ENCODE measurements around the gene CUL2.
"Not testable (repeated sequence)": the region's sequence is repeated elsewhere in the genome, so short reads cannot be mapped to it uniquely, and the experiment has no call there.

Gene CUL2

DNA sequence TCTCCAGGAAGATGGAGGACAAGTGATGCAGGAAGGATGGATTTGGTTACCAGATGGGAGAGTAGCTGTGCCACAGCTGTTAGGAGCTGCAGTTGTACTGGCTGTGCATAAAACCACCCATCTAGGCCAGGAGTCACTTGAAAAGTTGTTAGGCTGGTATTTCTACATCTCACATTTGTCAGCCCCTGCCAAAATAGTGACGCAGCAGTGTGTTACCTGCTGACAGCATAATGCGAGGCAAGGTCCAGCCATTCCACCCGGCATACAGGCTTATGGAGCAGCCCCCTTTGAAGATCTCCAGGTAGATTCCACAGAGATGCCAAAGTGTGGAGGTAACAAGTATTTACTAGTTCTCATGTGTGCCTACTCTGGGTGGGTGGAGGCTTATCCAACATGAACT lies 116.4 kb downstream of the CUL2 start:
- DNase-seq, result not testable (repeated sequence)

DNA sequence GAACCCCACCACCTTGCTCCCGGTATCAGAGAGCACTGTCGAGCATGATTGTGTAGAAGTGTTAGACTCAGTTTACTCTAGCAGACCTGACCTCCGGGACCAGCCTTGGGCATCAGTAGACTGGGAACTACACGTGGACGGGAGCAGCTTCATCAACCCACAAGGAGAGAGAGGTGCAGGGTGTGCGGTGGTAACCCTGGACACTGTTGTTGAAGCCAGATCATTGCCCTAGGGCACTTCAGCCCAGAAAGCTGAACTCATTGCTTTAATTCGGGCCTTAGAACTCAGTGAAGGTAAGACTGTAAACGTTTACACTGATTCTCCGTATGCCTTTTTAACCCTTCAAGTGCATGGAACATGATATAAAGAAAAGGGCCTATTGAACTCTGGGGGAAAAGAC lies 117.0 kb downstream of the CUL2 start:
- not testable (repeated sequence) for DNase-seq

DNA sequence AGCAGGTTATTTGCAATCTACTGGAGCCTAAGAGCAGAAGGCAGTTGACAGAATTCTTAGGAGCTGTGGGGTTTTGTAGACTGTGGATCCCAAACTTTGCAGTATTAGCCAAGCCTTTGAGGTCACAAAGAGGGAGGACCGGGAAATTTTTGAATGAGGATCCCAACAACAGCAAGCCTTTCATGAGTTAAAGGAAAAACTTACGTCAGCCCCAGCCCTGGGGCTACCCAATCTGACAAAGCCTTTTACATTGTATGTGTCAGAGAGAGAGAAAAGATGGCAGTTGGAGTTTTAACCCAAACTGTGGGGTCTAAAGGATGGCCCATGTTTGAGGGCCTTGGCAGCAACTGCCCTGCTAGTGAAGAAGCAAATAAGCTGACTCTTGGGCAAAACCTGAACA lies 117.5 kb downstream of the CUL2 start:
- not testable (repeated sequence) for DNase-seq

DNA sequence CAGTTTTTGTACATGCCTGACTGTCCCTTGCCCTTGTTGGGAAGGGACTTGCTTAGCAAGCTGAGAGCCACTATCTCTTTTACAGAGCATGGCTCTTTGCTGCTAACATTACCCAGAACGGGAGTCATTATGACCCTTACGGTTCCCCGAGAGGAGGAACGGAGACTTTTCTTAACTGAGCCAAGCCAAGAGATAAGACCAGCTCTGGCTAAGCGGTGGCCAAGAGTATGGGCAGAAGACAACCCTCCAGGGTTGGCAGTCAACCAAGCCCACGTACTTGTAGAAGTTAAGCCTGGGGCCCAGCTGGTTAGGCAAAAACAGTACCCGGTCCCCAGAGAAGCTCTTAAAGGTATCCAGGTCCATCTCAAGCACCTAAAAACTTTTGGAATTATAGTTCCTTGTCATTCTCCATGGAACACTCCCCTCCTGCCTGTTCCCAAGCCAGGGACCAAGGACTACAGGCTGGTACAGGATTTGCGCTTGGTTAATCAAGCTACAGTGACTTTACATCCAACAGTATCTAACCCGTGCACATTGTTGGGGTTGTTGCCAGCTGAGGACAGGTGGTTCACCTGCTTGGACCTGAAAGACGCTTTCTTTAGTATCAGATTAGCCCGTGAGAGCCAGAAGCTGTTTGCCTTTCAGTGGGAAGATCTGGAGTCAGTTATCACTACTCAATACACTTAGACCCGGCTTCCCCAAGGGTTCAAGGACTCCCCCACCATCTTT lies 118.4 kb downstream of the CUL2 start:
- DNase-seq, result not testable (repeated sequence)

DNA sequence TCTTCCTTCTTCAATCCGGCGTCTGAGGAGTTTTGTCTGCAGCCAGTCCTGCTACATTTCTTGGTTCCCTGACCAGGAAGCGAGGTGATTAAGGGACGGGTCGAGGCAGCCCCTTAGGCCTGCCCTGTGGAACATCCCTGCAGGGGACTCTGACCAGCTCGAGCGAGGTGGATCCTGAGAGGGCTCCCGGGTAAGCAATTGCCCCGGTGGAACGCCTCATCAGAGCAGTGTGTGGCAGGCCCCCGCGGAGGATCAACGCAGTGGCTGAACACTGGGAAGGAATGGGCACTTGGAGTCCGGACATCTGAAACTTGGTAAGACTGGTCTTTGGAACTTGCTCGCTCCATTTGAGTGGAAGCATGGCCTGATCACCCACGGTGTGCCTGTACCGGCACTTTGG lies 121.0 kb downstream of the CUL2 start:
- DNase-seq, result no peak

DNA sequence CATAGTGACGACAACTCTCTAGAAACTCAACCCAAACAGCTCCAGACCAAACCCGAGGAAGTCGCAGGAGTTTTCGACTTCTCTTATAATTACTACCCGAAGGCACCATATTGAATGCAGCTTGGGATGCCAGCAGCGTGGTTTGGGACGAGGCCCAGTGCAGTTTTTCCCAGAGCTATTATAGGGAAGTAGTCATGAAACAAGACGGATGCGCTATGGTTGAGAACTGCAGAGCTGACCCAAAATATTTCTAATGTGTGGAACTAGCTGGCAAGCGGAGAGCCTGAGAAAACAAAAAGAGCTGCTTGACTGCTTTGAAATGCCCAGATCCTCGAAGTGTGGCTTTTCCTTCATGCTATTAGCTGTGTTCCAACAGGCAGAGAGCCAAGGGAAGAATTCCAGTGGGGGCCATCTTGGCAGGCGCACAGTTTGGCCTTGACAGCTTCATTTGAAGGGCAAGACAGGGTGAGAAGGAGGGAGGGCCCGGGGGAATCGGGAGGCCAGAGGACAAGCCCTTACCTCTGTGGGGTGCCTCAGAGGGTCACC lies 122.7 kb downstream of the CUL2 start:
- DNase-seq, result no peak

DNA sequence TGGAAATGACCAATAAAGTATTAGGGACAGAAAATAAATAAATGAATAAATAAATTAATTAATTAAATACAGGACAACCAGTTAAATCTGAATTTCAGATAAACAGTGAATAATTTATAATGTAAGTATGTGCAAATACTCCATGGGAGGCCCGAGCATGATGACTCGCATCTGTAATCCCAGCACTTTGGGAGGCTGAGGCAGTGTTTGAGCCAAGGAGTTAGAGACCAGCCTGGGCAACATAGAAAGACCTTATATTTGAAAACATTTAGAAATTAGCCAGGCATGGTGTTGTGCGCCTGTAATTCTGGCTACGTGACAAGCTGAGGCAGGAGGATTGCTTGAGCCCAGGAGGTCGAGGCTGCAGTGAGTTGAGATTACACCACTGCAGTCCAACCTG lies 123.7 kb downstream of the CUL2 start:
- peak; percentile 33 for DNase-seq

DNA sequence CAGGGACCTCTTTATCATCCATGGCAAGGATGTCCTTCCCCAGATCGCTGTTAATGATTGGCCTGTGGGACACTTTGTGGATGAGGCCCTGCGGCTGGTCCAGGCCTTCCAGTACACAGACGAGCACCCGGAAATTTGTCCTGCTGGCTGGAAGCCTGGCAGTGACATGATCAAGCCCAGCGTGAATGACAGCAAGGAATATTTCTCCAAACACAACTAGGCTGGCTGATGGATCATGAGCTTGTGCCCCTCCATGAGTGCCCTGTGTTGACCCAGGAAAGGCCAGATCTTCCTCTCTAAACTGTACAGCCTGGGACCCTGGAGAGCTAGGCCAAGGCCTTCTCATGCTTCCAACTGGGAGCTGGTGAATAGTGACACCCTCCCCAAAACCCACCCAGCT lies 124.1 kb downstream of the CUL2 start:
- no peak for DNase-seq

DNA sequence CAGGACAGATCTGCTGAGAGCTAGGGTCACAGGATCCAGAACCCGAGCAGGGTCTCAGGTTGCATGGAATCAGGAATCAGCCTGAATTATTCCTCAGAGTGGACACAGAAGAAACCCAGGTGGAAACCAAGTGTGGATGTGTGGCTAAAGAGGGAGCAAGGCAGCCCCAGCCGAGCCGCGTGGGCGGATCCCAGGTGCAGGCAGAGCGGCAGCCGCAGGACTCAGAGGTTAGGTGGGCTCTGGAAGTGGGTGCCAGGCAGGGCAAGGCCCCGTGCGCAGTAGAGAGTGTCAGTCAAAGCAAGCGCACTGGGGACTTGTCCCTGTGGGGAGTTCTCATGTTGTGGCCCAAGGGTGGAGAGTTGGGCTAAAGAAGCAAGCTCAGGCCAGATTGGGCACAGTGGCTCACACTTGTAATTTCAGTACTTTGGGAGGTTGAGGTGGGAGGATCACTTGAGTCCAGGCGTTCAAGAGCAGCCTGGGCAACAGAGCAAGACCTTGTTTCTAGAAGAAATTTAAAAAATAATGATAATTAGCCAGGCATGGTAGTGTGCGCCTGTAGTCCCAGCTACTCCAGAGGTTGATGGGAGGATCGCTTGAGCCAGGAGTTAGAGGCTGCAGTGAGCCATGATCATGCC lies 125.9 kb downstream of the CUL2 start:
- DNase-seq, result no peak

DNA sequence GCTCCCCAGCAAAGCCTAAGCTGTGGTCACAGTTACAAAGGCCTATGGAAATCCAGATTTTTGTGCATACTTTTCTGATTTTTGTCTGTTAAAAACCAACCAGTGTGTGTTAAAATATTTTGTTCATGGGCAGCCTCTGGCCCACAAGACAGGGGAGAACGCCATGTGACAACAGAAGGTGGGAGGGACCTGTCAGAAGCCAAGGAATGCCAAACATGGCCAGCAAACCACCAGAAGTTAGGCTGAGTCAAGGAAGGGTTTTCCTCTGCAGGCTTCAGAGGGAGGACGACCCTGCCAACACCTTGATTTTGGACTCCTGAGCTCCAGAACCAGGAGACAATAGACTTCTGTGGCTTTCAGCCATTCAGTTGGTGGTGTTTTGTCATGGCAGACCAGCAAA lies 127.3 kb downstream of the CUL2 start:
- no peak for DNase-seq

DNA sequence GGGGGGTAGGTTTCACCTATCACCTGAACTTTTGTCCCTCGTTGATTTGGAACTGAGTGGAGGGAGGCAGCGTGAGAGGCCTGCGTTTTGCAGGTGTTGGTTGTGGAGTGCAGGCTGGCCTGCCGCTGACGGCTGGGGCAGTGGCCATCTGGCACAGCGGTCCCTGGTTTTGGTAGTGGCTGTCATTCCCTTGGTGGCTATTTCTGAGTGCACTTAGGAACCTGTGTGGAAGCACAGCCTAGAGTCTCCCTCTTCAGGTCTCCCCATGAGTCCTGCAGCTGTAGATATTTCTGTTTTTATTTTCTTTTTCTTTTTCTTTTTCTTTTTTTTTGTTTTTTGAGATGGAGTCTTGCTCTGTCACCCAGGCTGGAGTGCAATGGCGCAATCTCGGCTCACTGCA lies 129.2 kb downstream of the CUL2 start:
- no peak for DNase-seq

DNA sequence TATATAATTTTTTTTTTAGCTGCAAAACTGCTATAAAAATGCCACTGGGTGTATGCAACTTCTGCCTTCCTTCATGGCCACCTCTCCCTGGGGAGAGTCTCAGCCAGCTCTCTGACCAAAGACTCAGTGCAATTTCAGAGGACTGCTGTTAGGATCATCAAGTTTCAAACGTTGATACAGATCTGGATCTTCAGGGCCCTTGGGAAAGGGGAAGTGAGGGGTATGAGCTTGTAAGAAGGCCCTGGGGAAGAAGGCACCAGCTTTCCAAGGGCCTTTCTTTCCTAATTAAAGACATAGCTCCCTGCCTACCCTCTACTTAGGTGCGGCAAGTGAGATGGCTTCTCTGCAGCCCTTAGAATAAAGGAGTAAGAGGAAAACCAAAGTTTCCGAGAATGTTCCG lies 130.4 kb downstream of the CUL2 start:
- no peak for DNase-seq

DNA sequence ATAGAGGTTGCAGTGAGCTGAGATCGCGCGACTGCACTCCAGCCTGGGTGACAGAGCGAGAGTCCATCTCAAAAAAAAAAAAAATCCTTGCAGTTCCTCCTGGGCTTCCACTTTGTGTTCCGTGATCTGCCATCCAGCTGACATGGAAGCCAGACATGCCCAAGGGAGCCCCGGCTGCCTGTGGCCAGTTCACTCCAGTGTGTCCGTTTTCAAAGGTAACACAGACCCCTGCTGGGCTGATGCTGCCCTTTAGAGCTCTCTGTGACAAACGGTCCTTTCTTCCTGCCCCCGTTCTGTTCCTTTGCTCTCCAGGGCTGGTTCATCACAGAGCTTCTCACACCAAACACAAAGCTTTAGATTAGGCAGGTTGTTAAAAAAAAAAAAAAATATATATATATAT lies 130.8 kb downstream of the CUL2 start:
- no peak for DNase-seq
